Esophagus squamous epithelium (tissue), 5 donors: ENCODE measurements around the gene SELENBP1. TPM values are rescaled to one million over a fixed set of nuclear protein-coding genes. Genes with fewer than 3 reads are reported as not detected.
A peak's percentile ranks its signal among the peaks of the same experiment; 100 is the strongest.

Experiments used
- DNase-seq: peaks from one replicate; lab custom pipeline; 2025; lab: John Stamatoyannopoulos, UW
- H3K27ac ChIP-seq, 4 donors: fragments of 200-600 bp; sonication (generic); one replicate each; pipeline ENCODE4 v1.5.1; 2016 to 2019; ENCODE audit warnings: mild to moderate bottlenecking in 1 of 4
- H3K27me3 ChIP-seq, 4 donors: fragments of 200-600 bp; sonication (generic); 1 replicate in 3 of 4; 2 replicates in 1 of 4; pipeline versions ENCODE4 v1.5.1 to v1.6.0; 2017 to 2021; ENCODE audit warnings: antibody characterized with exemption in 1 of 4
- H3K36me3 ChIP-seq, 3 donors: fragments of 200-600 bp; sonication (generic); one replicate each; pipeline ENCODE4 v1.5.1; 2016 to 2019
- H3K4me1 ChIP-seq, 3 donors: fragments of 200-600 bp; sonication (generic); one replicate each; pipeline ENCODE4 v1.5.1; 2017 to 2019
- H3K4me3 ChIP-seq, 4 donors: fragments of 200-600 bp; sonication (generic); 1 replicate in 3 of 4; 2 replicates in 1 of 4; pipeline ENCODE4 v1.5.1; 2016 to 2019; ENCODE audit warnings: mild to moderate bottlenecking in 2 of 4, moderate library complexity in 1 of 4
- H3K9me3 ChIP-seq, 3 donors: fragments of 200-600 bp; sonication (generic); one replicate each; pipeline ENCODE4 v1.5.1; 2016 to 2019
- POLR2A ChIP-seq, 4 donors: fragments of 450-650 bp; IDR thresholded peaks; one replicate each; pipeline ENCODE4 v1.6.1; 2017; ENCODE audit warnings: antibody characterized with exemption in 4 of 4, mild to moderate bottlenecking in 4 of 4, moderate library complexity in 3 of 4
- WGBS, 2 donors: methylation state at CpG; one replicate each; pipeline ENCODE4 v1.1.5; 2018; 5-methylcytosine and 5-hydroxymethylcytosine counted together
- intact Hi-C: fragments of 100-400 bp; cut with DNase I; formaldehyde crosslinking; loops from one replicate; pipeline ENCODE4 v1.15.0; 2022
- total RNA-seq, 4 donors: library from RNA; depleted of rRNA; stranded (reverse); fragments of >200 nt; gene quantifications; one replicate each; pipeline ENCODE4 v1.1.0, GENCODE V29; 2016
- TF ChIP-seq, protein P1 (sequence below), 6 experiments: fragments of 450-650 bp in 4 of 6; fragments of 200-600 bp in 2 of 6; sonication (generic) in 2 of 6; IDR thresholded peaks; one replicate each; pipeline ENCODE4 v1.5.1; 2016 to 2019; ENCODE audit warnings: antibody characterized with exemption in 6 of 6, mild to moderate bottlenecking in 4 of 6, moderate library complexity in 4 of 6
- donor health status: DM: yes; HTN: yes; CAD: no.

Gene SELENBP1
- total RNA-seq, 4 donors from 2014 or later, result 6.3 to 38.3 (median 28.3) TPM

DNA sequence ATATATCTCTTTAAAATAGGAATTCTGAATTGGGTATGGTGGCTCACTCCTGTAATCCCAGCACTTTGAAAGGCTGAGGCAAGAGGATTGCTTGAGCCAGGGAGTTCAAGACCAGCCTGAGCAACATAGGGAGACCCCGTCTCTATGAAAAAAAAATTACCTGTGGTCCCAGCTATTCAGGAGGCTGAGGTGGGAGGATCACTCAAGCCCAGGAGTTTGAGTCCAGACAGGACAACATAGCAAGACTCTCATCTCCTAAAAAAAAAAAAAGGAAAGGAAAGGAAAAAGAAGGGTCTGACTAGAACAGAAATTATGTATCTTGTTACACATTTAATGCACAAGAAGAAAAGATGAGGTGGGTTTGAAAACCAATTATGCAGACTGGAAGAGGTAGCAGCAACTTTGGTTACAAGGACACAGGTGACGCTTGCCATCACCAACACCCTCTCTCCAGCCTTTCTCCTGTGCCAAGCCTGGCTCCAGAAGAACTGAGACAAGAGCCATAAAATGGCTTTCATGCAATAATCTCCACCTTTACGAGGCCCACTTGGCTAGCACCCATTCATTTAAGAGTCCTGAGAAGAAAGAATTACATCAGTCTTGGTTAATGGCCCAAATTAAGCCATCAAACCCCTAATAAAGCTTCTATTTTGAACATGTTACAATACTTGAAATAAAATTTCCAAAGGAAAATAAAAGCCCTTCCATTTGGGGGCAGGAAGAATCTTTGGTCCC is 4.8 kb upstream of the SELENBP1 start:
- TF ChIP-seq POLR2A (IDR thresholded peaks at IDR 0.05), result no peak
- TF ChIP-seq, protein P1, sequence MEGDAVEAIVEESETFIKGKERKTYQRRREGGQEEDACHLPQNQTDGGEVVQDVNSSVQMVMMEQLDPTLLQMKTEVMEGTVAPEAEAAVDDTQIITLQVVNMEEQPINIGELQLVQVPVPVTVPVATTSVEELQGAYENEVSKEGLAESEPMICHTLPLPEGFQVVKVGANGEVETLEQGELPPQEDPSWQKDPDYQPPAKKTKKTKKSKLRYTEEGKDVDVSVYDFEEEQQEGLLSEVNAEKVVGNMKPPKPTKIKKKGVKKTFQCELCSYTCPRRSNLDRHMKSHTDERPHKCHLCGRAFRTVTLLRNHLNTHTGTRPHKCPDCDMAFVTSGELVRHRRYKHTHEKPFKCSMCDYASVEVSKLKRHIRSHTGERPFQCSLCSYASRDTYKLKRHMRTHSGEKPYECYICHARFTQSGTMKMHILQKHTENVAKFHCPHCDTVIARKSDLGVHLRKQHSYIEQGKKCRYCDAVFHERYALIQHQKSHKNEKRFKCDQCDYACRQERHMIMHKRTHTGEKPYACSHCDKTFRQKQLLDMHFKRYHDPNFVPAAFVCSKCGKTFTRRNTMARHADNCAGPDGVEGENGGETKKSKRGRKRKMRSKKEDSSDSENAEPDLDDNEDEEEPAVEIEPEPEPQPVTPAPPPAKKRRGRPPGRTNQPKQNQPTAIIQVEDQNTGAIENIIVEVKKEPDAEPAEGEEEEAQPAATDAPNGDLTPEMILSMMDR (IDR thresholded peaks at IDR 0.05), result no peak
- no peaks in the 10 kb centered on the region for H3K27me3 ChIP-seq
- 60 to 72% methylated on average over 3 of the region's 3 CpGs for WGBS, 2 donors
- H3K27ac ChIP-seq, result no peak overlapping the region
- no peak for DNase-seq
- H3K36me3 ChIP-seq, result no peaks in the 10 kb centered on the region
- intact Hi-C loops, result no loop called here
- H3K4me1 ChIP-seq, result peaks cover 4 to 16% (median 5%) of the 10 kb centered on the region in 3 donors
- no peak overlapping the region for H3K4me3 ChIP-seq
- no peaks in the 10 kb centered on the region for H3K9me3 ChIP-seq

DNA sequence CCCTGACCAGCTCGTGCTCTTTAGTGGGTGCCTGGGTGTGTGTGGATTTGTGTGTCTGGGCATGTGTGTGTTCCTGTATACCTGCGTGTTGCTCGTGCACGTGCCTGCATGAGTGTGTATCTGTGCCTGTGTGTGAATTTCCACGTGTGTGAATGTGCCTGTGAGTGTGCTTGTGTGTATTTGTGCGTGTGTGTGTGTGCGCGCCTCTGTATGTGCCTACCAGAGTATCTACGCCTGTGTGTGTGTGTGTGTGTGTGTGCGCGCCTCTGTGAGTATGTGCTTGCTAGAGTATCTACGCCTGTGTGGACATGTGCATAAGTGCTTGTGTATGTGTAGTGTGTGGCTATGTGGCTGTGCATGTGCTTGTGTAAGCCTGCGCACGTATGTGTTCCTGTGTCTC is 691 bp upstream of the SELENBP1 start:
- TF ChIP-seq, protein P1 (IDR thresholded peaks at IDR 0.05), result no peak
- no peak for TF ChIP-seq POLR2A (IDR thresholded peaks at IDR 0.05)
- Histone ChIP-seq H3K36me3 (peaks cover 0 to 14% (median 0%) of the 10 kb centered on the region in 3 donors), H3K27ac (no peak overlapping the region), H3K4me1 (peaks cover 31 to 55% (median 33%) of the 10 kb centered on the region in 3 donors), H3K9me3 (no peaks in the 10 kb centered on the region), H3K27me3 (no peaks in the 10 kb centered on the region), H3K4me3 (no peak overlapping the region)
- DNase-seq, result no peak
- intact Hi-C loops, result no loop called here
- 84 to 91% methylated on average over 4 to 10 of the region's 14 CpGs for WGBS, 2 donors

DNA sequence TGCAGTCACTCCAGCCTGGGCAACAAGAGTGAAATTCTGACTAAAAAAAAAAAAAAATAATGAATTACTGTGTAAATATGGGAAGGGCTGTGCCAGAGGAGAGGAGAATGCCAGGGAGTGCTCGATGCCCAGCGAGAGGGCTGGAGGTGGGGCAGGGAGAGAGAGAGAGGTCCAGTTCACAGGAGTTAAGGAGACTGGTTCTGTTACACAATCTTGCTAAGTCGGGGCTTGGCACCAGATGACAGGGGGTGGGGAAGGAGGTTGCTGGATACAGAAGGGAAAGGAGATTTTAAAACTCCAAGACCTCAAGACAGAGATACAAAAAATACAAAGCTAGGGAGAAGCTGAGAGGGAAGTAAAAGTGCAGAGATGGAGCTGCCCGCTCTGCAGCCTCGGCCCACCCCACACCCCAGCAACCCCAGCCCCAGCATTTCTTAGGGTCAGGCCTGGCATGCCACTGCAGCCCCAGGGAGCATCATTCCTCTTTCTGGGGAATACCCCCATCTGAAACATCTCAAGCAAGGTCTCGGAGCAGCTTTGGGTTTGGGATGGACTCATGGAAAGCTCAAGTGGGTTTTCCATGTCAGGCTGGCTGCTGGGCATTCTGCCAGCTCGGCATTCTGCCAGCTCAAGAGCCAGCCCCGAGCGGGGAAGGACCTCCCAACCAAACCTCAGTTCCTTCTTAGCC is 991 bp downstream of the SELENBP1 start:
- no peaks in the 10 kb centered on the region for H3K9me3 ChIP-seq
- H3K27me3 ChIP-seq, result no peaks in the 10 kb centered on the region
- peak overlapping the region; percentile 48 to 82 (median 76) for H3K27ac ChIP-seq
- DNase-seq, result no peak
- intact Hi-C loops, result no loop called here
- peaks cover 31 to 60% (median 33%) of the 10 kb centered on the region in 3 donors for H3K4me1 ChIP-seq
- peaks cover 0 to 28% (median 0%) of the 10 kb centered on the region in 3 donors for H3K36me3 ChIP-seq
- TF ChIP-seq POLR2A (IDR thresholded peaks at IDR 0.05), result no peak
- TF ChIP-seq, protein P1 (IDR thresholded peaks at IDR 0.05), result no peak
- H3K4me3 ChIP-seq, result peak overlapping the region; percentile 14 to 65 (median 44)
- WGBS, 2 donors, result 20 to 21% methylated on average over 6 to 8 of the region's 9 CpGs

DNA sequence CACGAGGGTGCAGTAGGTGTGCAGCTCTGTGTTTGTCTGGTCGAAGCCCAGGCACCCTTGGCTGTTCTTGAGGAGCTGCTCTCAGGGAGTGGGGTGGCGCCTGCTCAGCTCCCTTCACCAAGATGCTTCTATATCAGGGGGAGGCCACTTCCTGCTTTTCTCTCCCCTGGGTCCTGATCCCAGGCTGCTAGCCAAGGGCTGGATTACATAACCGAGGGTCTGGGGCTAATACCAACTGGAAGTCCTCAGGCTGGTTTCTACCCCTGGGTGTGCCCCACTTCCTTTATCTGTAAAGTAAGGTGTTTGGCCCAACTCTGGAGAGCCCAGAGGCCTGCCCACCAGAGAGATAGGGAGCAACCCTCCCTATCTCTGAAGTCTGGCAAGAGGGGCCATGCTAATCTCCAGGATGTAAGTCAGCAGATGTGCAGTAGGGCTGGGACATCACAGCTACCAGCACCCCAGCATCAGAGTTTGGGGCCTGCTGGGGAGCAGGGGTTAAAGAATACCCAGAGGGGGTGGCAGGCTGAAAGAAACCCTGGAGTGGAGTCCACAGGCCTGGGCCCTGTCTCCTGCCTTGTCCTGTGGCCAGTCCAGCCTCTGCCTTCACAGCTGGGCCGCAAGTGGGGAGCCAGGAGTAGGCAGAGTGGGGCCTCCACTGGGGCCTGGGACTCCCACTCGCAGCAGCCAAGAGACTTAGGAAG is 2.1 kb downstream of the SELENBP1 start:
- DNase-seq, result no peak
- Histone ChIP-seq H3K4me3 (no peak overlapping the region), H3K9me3 (no peaks in the 10 kb centered on the region), H3K4me1 (peaks cover 31 to 60% (median 33%) of the 10 kb centered on the region in 3 donors), H3K27ac (peak overlapping the region in 3 of 4 donors; percentile 73 to 82 (median 75)), H3K36me3 (peaks cover 0 to 40% (median 0%) of the 10 kb centered on the region in 3 donors), H3K27me3 (no peaks in the 10 kb centered on the region)
- 68 to 69% methylated on average over 3 to 6 of the region's 6 CpGs for WGBS, 2 donors
- intact Hi-C loops, result no loop called here
- TF ChIP-seq, protein P1 (IDR thresholded peaks at IDR 0.05), result no peak
- TF ChIP-seq POLR2A (IDR thresholded peaks at IDR 0.05), result no peak
